Measurements from ENCODE around the gene SHISA9.

DNA sequence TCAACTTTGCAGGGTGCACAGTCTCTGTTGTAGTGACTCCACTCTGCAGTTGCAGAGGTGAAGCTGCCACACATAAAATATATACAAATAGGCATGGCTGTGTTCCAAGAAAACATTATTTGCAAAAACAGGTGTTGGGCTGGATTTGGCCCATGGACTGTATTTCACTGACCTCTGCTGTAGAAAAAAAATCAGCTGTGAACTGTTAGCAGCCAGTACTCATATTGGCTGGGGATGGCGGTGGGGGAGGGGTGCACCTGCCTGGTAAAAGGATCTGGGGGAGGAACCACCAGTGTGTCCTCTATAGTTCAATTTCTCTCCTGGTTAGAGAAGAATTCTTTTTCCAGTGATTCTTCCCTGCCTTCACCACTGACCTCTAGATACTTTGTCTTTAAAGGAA, 50.0 kb downstream of the SHISA9 start:
- no peak for TF ChIP-seq POLR2AphosphoS5 (IDR thresholded peaks at IDR 0.05)
- no peak for TF ChIP-seq POLR2A (IDR thresholded peaks at IDR 0.05)

Data from breast epithelium (tissue), 3 donors.